Neural cell (in vitro differentiated cells): ENCODE results near the gene CD84.

Source experiments
- CTCF ChIP-seq: fragments of 450-650 bp; IDR thresholded peaks from 2 replicates; pipeline ENCODE4 v1.5.1; 2014; ENCODE audit warnings: antibody characterized with exemption, mild to moderate bottlenecking, moderate library complexity; ENCODE audit not compliant: poor library complexity, severe bottlenecking
- EZH2 ChIP-seq: fragments of 200-600, 300-800 bp; shearing (Covaris generic), sonication (generic); IDR thresholded peaks from 2 replicates; pipeline ENCODE4 v1.6.1; 2014; ENCODE audit warnings: antibody characterized with exemption, low read length, borderline replicate concordance, mild to moderate bottlenecking; ENCODE audit not compliant: insufficient read depth, poor library complexity, severe bottlenecking
- MXI1 ChIP-seq: fragments of 450-650 bp; conservative IDR thresholded peaks from 2 replicates; pipeline ENCODE4 v1.6.1; 2014; ENCODE audit warnings: antibody characterized with exemption, mild to moderate bottlenecking; ENCODE audit not compliant: poor library complexity, severe bottlenecking
- POLR2AphosphoS5 ChIP-seq: IDR thresholded peaks from 2 replicates; pipeline ENCODE4 v1.6.1; 2012
- RAD21 ChIP-seq: fragments of 450-650 bp; conservative IDR thresholded peaks from 2 replicates; pipeline ENCODE4 v1.6.1; 2014; ENCODE audit warnings: antibody characterized with exemption, mild to moderate bottlenecking, moderate library complexity
- REST ChIP-seq: IDR thresholded peaks from 2 replicates; pipeline ENCODE4 v1.6.1; 2012; ENCODE audit warnings: borderline replicate concordance
- SMC3 ChIP-seq: fragments of 450-650 bp; conservative IDR thresholded peaks from 2 replicates; pipeline ENCODE4 v1.6.1; 2014; ENCODE audit warnings: antibody characterized with exemption, mild to moderate bottlenecking, moderate library complexity; ENCODE audit not compliant: poor library complexity
- TAF1 ChIP-seq: IDR thresholded peaks from 2 replicates; pipeline ENCODE4 v1.6.1; 2012; ENCODE audit warnings: low read depth

- TF ChIP-seq POLR2AphosphoS5: no peak
- no peak for TF ChIP-seq SMC3
- no peak for TF ChIP-seq CTCF
- no peak for TF ChIP-seq REST
- no peak for TF ChIP-seq RAD21
- no peak for TF ChIP-seq TAF1
- TF ChIP-seq EZH2: no peak
- TF ChIP-seq MXI1: no peak
These were observed 18.5 kb downstream of the CD84 start for GRCh38 chr1:160560806-160561205.
